HL-60 (cell line): Measurements from ENCODE around the gene PCDHA7.

ENCODE experiments used
- GABPA ChIP-seq: IDR thresholded peaks from 2 replicates; pipeline ENCODE4 v1.6.1; 2012; ENCODE audit warnings: low read depth
- POLR2AphosphoS5 ChIP-seq: IDR thresholded peaks from 2 replicates; pipeline ENCODE4 v1.6.1; 2012; ENCODE audit warnings: low read depth
- SPI1 ChIP-seq: IDR thresholded peaks from 2 replicates; pipeline ENCODE4 v1.6.1; 2012; ENCODE audit warnings: low read depth, mild to moderate bottlenecking, borderline replicate concordance
- TF ChIP-seq, protein P1 (sequence below): IDR thresholded peaks from one replicate; pipeline ENCODE4 v1.5.1; 2011; ENCODE audit warnings: low read length, control low read depth, inconsistent platforms; ENCODE audit not compliant: insufficient read depth
- TF ChIP-seq, protein P2 (sequence below): IDR thresholded peaks from 2 replicates; pipeline ENCODE4 v1.6.1; 2012; ENCODE audit warnings: low read depth; ENCODE audit not compliant: insufficient replicate concordance

DNA sequence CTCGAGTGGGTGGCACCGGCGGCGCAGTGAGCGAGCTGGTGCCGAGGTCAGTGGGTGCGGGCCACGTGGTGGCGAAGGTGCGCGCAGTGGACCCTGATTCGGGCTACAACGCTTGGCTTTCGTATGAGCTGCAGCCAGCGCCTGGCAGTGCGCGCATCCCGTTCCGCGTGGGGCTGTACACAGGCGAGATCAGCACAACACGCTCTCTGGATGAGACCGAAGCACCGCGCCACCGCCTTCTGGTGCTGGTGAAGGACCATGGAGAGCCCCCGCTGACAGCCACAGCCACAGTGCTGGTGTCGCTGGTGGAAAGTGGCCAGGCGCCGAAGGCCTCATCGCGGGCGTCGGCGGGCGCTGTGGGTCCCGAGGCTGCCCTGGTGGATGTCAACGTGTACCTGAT lies 10.6 kb upstream of the PCDHA7 start:
- TF ChIP-seq POLR2AphosphoS5 (no peak), SPI1 (no peak), GABPA (no peak)
- TF ChIP-seq, protein P1, sequence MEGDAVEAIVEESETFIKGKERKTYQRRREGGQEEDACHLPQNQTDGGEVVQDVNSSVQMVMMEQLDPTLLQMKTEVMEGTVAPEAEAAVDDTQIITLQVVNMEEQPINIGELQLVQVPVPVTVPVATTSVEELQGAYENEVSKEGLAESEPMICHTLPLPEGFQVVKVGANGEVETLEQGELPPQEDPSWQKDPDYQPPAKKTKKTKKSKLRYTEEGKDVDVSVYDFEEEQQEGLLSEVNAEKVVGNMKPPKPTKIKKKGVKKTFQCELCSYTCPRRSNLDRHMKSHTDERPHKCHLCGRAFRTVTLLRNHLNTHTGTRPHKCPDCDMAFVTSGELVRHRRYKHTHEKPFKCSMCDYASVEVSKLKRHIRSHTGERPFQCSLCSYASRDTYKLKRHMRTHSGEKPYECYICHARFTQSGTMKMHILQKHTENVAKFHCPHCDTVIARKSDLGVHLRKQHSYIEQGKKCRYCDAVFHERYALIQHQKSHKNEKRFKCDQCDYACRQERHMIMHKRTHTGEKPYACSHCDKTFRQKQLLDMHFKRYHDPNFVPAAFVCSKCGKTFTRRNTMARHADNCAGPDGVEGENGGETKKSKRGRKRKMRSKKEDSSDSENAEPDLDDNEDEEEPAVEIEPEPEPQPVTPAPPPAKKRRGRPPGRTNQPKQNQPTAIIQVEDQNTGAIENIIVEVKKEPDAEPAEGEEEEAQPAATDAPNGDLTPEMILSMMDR = no peak
- TF ChIP-seq, protein P2, sequence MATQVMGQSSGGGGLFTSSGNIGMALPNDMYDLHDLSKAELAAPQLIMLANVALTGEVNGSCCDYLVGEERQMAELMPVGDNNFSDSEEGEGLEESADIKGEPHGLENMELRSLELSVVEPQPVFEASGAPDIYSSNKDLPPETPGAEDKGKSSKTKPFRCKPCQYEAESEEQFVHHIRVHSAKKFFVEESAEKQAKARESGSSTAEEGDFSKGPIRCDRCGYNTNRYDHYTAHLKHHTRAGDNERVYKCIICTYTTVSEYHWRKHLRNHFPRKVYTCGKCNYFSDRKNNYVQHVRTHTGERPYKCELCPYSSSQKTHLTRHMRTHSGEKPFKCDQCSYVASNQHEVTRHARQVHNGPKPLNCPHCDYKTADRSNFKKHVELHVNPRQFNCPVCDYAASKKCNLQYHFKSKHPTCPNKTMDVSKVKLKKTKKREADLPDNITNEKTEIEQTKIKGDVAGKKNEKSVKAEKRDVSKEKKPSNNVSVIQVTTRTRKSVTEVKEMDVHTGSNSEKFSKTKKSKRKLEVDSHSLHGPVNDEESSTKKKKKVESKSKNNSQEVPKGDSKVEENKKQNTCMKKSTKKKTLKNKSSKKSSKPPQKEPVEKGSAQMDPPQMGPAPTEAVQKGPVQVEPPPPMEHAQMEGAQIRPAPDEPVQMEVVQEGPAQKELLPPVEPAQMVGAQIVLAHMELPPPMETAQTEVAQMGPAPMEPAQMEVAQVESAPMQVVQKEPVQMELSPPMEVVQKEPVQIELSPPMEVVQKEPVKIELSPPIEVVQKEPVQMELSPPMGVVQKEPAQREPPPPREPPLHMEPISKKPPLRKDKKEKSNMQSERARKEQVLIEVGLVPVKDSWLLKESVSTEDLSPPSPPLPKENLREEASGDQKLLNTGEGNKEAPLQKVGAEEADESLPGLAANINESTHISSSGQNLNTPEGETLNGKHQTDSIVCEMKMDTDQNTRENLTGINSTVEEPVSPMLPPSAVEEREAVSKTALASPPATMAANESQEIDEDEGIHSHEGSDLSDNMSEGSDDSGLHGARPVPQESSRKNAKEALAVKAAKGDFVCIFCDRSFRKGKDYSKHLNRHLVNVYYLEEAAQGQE = no peak
